Raji (cell line): ENCODE results near the gene TPI1.

ENCODE experiments used
- POLR2A ChIP-seq: IDR thresholded peaks from 2 replicates; pipeline ENCODE4 v1.6.1; 2011; ENCODE audit warnings: low read depth, low read length, control low read depth; ENCODE audit not compliant: insufficient read depth

Gene TPI1

GRCh38 chr12:6837370-6838060 lies 29.8 kb upstream of the TPI1 start:
- TF ChIP-seq POLR2A: no peak

- TF ChIP-seq POLR2A: no peak
Measured at GRCh38 chr12:6838854-6839253, 28.5 kb upstream of the TPI1 start.

GRCh38 chr12:6839482-6840201 lies 27.7 kb upstream of the TPI1 start:
- peak; percentile 92 for TF ChIP-seq POLR2A

GRCh38 chr12:6840330-6840729 lies 27.0 kb upstream of the TPI1 start:
- TF ChIP-seq POLR2A: no peak

GRCh38 chr12:6840761-6841515 lies 26.4 kb upstream of the TPI1 start, which contains the start of gene GNB3:
TSS of gene GNB3 (plus strand) at chr12:6840925. CDS start at chr12:6841288, 363 bp downstream.
- TF ChIP-seq POLR2A: no peak

GRCh38 chr12:6842075-6842474 lies 25.3 kb upstream of the TPI1 start:
- TF ChIP-seq POLR2A: no peak

GRCh38 chr12:6843118-6843902 lies 24.0 kb upstream of the TPI1 start:
- no peak for TF ChIP-seq POLR2A

GRCh38 chr12:6845395-6845794 lies 21.9 kb upstream of the TPI1 start:
- no peak for TF ChIP-seq POLR2A

GRCh38 chr12:6846316-6846869 lies 20.9 kb upstream of the TPI1 start:
- TF ChIP-seq POLR2A: 0 out of 2 replicates have a peak, but pooled peaks have one; percentile 26

- TF ChIP-seq POLR2A: no peak
Measured at GRCh38 chr12:6847676-6848075, 19.7 kb upstream of the TPI1 start.

- no peak for TF ChIP-seq POLR2A
Measured at GRCh38 chr12:6849427-6849826, 17.9 kb upstream of the TPI1 start.

GRCh38 chr12:6849976-6850560 lies 17.3 kb upstream of the TPI1 start:
- no peak for TF ChIP-seq POLR2A

- TF ChIP-seq POLR2A: no peak
Measured at GRCh38 chr12:6850796-6851152, 16.6 kb upstream of the TPI1 start.

GRCh38 chr12:6851153-6851920 lies 16.0 kb upstream of the TPI1 start, which contains the start of gene CDCA3:
TSS of gene CDCA3 (minus strand) at chr12:6851286. CDS start at chr12:6850952, 334 bp downstream.
- TF ChIP-seq POLR2A: peak; percentile 99
